Measurements from ENCODE around the gene AFF3.

DNA sequence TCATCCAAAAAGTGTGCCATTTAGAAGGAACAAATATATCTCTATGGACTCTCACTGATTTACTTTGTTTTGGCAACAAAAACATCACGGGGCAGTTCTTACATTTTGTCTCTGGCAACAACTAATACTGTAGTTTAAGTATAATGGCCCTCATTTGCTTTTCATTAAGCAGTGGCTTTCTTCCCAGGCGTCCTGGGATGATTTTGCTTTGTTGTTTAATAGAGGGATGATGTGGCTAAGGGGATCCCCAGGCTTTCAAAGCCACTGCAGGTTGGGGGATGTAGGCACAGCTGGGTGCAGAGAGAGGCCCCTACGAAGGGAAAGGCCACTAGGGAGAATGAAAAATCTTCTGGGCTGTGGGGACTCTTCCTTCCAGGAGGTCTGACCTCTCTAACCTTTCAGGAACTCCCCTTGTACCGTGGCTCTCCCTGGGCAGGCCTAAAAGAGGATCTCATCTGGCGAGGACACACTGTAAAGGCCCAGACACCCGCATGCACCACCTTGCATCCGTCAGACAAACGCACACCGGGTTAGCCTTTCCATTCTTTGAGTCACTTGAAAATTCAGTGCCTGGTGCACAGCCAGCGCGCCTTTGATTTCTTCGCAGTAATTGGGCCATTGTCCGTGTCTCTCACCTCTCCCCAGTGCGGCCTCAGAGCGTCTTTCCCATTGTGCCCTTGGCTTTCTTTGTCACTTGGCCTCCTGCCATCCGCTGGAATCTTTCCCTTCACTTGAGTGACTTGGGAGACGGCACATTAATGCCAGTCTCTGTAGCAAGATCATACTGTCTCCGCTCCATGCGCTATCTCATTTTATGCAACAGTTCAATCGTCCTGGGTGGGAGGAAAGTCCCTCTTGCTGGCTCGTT, 40.3 kb upstream of the AFF3 start:
- TF ChIP-seq EZH2 (IDR thresholded peaks at IDR 0.05; ENCODE audit: low read depth): no peak
- TF ChIP-seq, protein P1, sequence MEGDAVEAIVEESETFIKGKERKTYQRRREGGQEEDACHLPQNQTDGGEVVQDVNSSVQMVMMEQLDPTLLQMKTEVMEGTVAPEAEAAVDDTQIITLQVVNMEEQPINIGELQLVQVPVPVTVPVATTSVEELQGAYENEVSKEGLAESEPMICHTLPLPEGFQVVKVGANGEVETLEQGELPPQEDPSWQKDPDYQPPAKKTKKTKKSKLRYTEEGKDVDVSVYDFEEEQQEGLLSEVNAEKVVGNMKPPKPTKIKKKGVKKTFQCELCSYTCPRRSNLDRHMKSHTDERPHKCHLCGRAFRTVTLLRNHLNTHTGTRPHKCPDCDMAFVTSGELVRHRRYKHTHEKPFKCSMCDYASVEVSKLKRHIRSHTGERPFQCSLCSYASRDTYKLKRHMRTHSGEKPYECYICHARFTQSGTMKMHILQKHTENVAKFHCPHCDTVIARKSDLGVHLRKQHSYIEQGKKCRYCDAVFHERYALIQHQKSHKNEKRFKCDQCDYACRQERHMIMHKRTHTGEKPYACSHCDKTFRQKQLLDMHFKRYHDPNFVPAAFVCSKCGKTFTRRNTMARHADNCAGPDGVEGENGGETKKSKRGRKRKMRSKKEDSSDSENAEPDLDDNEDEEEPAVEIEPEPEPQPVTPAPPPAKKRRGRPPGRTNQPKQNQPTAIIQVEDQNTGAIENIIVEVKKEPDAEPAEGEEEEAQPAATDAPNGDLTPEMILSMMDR (conservative IDR thresholded peaks at IDR 0.05): no peak

Measured in PC-9 (cell line).